CD14-positive monocyte (primary cell): ENCODE data around the gene UBE2E3. TPM values are rescaled to one million over a fixed set of nuclear protein-coding genes. Genes with fewer than 3 reads are reported as not detected.
A peak's percentile ranks its signal among the peaks of the same experiment; 100 is the strongest.
"Not testable (repeated sequence)": the region's sequence is repeated elsewhere in the genome, so short reads cannot be mapped to it uniquely, and the experiment has no call there.

Experiments
- DNase-seq, 3 donors: peaks; one replicate each; pipeline ENCODE4 v3.0.0-alpha.2; 2011 to 2022
- H2AFZ ChIP-seq: 2 replicates; pipeline ENCODE4 v1.6.0; 2012; ENCODE audit warnings: mild to moderate bottlenecking, low read depth, low read length, inconsistent platforms; ENCODE audit not compliant: insufficient read depth, poor library complexity, severe bottlenecking
- H3K27ac ChIP-seq, 2 donors: 1 replicate in 1 of 2; 2 replicates in 1 of 2; pipeline ENCODE4 v1.5.1; 2012 to 2013; ENCODE audit warnings: low read length in 2 of 2, control low read depth in 1 of 2, inconsistent platforms in 1 of 2, low read depth in 1 of 2, mild to moderate bottlenecking in 1 of 2
- H3K27me3 ChIP-seq, 2 donors: one replicate each; pipeline versions ENCODE4 v1.6.0 to v1.6.1; 2011 to 2013; ENCODE audit warnings: low read length in 2 of 2; ENCODE audit not compliant: control insufficient read depth in 2 of 2, insufficient read depth in 2 of 2
- H3K36me3 ChIP-seq, 2 donors: replicated peaks in 1 of 2; 1 replicate in 1 of 2; 2 replicates in 1 of 2; pipeline versions ENCODE4 v1.5.1 to v1.6.1; 2012 to 2013; ENCODE audit warnings: low read length in 2 of 2, control low read depth in 1 of 2, inconsistent platforms in 1 of 2, mild to moderate bottlenecking in 1 of 2; ENCODE audit not compliant: insufficient read depth in 2 of 2, control insufficient read depth in 1 of 2
- H3K4me1 ChIP-seq, 2 donors: 1 replicate in 1 of 2; 2 replicates in 1 of 2; pipeline versions ENCODE4 v1.5.1 to v1.6.1; 2012 to 2013; ENCODE audit warnings: low read length in 2 of 2, control low read depth in 1 of 2, inconsistent platforms in 1 of 2, mild to moderate bottlenecking in 1 of 2, moderate library complexity in 1 of 2; ENCODE audit not compliant: insufficient read depth in 2 of 2, control insufficient read depth in 1 of 2
- H3K4me2 ChIP-seq: replicated peaks from 2 replicates; pipeline ENCODE3; 2012; ENCODE audit warnings: low read length, moderate library complexity, mild to moderate bottlenecking; ENCODE audit not compliant: poor library complexity, severe bottlenecking; ENCODE audit errors: extremely low read depth
- H3K4me3 ChIP-seq, 3 experiments: fragments of 200-600 bp in 1 of 3; sonication (generic) in 1 of 3; replicated peaks in 1 of 3; 1 replicate in 2 of 3; 2 replicates in 1 of 3; pipeline ENCODE4 v1.5.1; 2011 to 2013; ENCODE audit warnings: low read length in 3 of 3, mild to moderate bottlenecking in 3 of 3, control low read depth in 2 of 3, low read depth in 2 of 3, inconsistent platforms in 1 of 3, moderate library complexity in 1 of 3
- H3K79me2 ChIP-seq: 2 replicates; pipeline ENCODE4 v1.6.0; 2012; ENCODE audit warnings: mild to moderate bottlenecking, control low read depth, inconsistent platforms, low read length, moderate library complexity; ENCODE audit not compliant: insufficient read depth
- H3K9ac ChIP-seq: 2 replicates; pipeline ENCODE4 v1.6.0; 2017; ENCODE audit warnings: low read length, mild to moderate bottlenecking; ENCODE audit not compliant: insufficient read depth, poor library complexity, severe bottlenecking
- H3K9me3 ChIP-seq, 2 donors: replicated peaks in 1 of 2; 1 replicate in 1 of 2; 2 replicates in 1 of 2; pipeline versions ENCODE4 v1.5.1 to v1.6.1; 2012 to 2013; ENCODE audit warnings: low read length in 2 of 2, control low read depth in 1 of 2; ENCODE audit not compliant: control insufficient read depth in 1 of 2, insufficient read depth in 1 of 2
- H4K20me1 ChIP-seq: 2 replicates; pipeline ENCODE4 v1.6.0; 2012; ENCODE audit warnings: mild to moderate bottlenecking, low read length, control low read depth, moderate library complexity; ENCODE audit not compliant: insufficient read depth
- H3K27ac Mint-ChIP-seq, 7 donors: one replicate each; pipeline ENCODE4 v1.8.0; 2020; ENCODE audit warnings: mild to moderate bottlenecking in 7 of 7, mixed read lengths in 7 of 7, moderate library complexity in 6 of 7, inconsistent platforms in 2 of 7
- H3K27me3 Mint-ChIP-seq, 3 donors: one replicate each; pipeline ENCODE4 v1.8.0; 2021 to 2022; ENCODE audit warnings: low read depth in 3 of 3, mild to moderate bottlenecking in 3 of 3, mixed read lengths in 3 of 3, moderate library complexity in 3 of 3, inconsistent platforms in 1 of 3
- H3K36me3 Mint-ChIP-seq, 2 donors: one replicate each; pipeline ENCODE4 v1.8.0; 2020; ENCODE audit warnings: mixed read lengths in 2 of 2, inconsistent platforms in 1 of 2, mild to moderate bottlenecking in 1 of 2
- H3K4me1 Mint-ChIP-seq: one replicate; pipeline ENCODE4 v1.8.0; 2020; ENCODE audit warnings: mild to moderate bottlenecking, mixed read lengths
- H3K4me3 Mint-ChIP-seq, 2 donors: one replicate each; pipeline ENCODE4 v1.8.0; 2020; ENCODE audit warnings: mild to moderate bottlenecking in 2 of 2, mixed read lengths in 2 of 2, moderate library complexity in 1 of 2
- H3K9me3 Mint-ChIP-seq, 7 donors: one replicate each; pipeline ENCODE4 v1.8.0; 2020 to 2022; ENCODE audit warnings: mixed read lengths in 7 of 7, mild to moderate bottlenecking in 6 of 7, moderate library complexity in 6 of 7, inconsistent platforms in 2 of 7
- WGBS: methylation state at CpG from one replicate; pipeline ENCODE4 v1.1.5; 2013; ENCODE audit warnings: missing lambda C conversion rate; ENCODE audit not compliant: insufficient coverage; 5-methylcytosine and 5-hydroxymethylcytosine counted together
- intact Hi-C, 2 donors: fragments of 100-400 bp; cut with micrococcal nuclease; formaldehyde crosslinking; loops; one replicate each; pipeline versions ENCODE4 v1.15.0 to v1.15.1; 2023
- polyA plus RNA-seq, 3 donors: library from polyadenylated mRNA; depleted of rRNA in 1 of 3; unstranded in 2 of 3; stranded (reverse) in 1 of 3; fragments of 300-500 nt in 2 of 3; fragments of >200 nt in 1 of 3; fragmentation: Illumina TruSeq in 2 of 3; gene quantifications; 1 replicate in 2 of 3; 2 replicates in 1 of 3; pipeline ENCODE4 v1.2.3, GENCODE V29; 2012 to 2021
- TF ChIP-seq, protein P1 (sequence below): fragments of 200-600 bp; IDR thresholded peaks from one replicate; pipeline ENCODE4 v1.8.0; 2022; ENCODE audit warnings: antibody characterized with exemption, mild to moderate bottlenecking

Gene UBE2E3
- polyA plus RNA-seq, 3 donors, result 45.9 to 67.5 (median 52.1) TPM

DNA sequence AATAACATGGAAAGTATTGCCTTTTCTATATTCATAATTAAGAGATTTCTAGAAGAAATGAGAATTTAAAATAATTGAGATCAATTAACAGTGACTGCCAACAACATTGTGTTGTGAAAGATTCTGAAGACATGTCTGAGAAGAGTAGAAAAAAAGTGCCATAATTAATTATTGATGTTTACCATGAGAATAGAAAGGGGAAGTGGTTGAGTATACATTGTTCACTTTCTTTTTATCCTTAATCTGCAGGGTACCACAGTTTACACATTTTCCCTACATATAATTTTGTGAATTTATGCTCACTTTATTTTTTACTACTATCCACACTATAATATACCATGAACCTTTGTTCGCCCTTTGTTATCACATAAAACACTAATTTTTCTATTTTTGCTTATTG is 47.1 kb upstream of the UBE2E3 start:
- no peak overlapping the region for H3K4me3 ChIP-seq
- no CpG with 5 or more reads among the region's 1 CpG for WGBS
- no peaks in the 10 kb centered on the region for H4K20me1 ChIP-seq
- no peak for DNase-seq
- H3K4me2 ChIP-seq, result no peak overlapping the region
- H3K27ac ChIP-seq, result no peak overlapping the region
- H3K36me3 Mint-ChIP-seq, result no peaks in the 10 kb centered on the region
- TF ChIP-seq, protein P1, sequence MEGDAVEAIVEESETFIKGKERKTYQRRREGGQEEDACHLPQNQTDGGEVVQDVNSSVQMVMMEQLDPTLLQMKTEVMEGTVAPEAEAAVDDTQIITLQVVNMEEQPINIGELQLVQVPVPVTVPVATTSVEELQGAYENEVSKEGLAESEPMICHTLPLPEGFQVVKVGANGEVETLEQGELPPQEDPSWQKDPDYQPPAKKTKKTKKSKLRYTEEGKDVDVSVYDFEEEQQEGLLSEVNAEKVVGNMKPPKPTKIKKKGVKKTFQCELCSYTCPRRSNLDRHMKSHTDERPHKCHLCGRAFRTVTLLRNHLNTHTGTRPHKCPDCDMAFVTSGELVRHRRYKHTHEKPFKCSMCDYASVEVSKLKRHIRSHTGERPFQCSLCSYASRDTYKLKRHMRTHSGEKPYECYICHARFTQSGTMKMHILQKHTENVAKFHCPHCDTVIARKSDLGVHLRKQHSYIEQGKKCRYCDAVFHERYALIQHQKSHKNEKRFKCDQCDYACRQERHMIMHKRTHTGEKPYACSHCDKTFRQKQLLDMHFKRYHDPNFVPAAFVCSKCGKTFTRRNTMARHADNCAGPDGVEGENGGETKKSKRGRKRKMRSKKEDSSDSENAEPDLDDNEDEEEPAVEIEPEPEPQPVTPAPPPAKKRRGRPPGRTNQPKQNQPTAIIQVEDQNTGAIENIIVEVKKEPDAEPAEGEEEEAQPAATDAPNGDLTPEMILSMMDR, result no peak
- H3K4me1 ChIP-seq, result no peaks in the 10 kb centered on the region
- no peak overlapping the region for H3K4me3 Mint-ChIP-seq
- H3K9me3 Mint-ChIP-seq, result peaks cover 0 to 5% (median 0%) of the 10 kb centered on the region in 7 donors
- no peaks in the 10 kb centered on the region for H3K27me3 Mint-ChIP-seq
- H3K4me1 Mint-ChIP-seq, result no peaks in the 10 kb centered on the region
- H3K27ac Mint-ChIP-seq, result no peak overlapping the region
- H3K36me3 ChIP-seq, result no peaks in the 10 kb centered on the region
- no peak overlapping the region for H2AFZ ChIP-seq
- H3K79me2 ChIP-seq, result no peaks in the 10 kb centered on the region
- no peaks in the 10 kb centered on the region for H3K9me3 ChIP-seq
- no peak overlapping the region for H3K9ac ChIP-seq
- H3K27me3 ChIP-seq, result no peaks in the 10 kb centered on the region
- intact Hi-C loops, result no loop called here

DNA sequence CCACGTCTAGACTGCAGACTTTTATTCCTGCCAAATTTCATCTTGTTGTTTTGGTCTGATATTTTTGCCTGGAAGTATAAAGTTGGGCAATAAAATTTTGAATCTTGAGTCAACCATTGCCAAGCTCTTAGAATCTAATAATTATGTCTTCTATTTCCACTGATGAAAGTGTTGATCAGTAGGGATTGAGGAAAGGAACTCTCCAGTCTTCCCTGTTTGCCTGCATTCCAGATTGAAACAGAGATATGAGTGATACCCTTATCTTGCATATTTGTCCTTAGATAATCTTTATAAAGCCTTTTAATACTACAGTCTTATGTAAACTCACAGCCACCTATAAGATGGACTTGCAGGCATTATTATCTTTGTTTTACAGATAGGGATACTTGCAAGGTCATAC is 45.5 kb upstream of the UBE2E3 start:
- Mint-ChIP-seq H3K27ac (no peak overlapping the region), H3K4me3 (no peak overlapping the region), H3K36me3 (no peaks in the 10 kb centered on the region), H3K9me3 (peaks cover 0 to 9% (median 3%) of the 10 kb centered on the region in 7 donors), H3K4me1 (no peaks in the 10 kb centered on the region), H3K27me3 (no peaks in the 10 kb centered on the region)
- TF ChIP-seq, protein P1, result no peak
- Histone ChIP-seq H4K20me1 (no peaks in the 10 kb centered on the region), H3K36me3 (no peaks in the 10 kb centered on the region), H3K27ac (no peak overlapping the region), H3K4me3 (no peak overlapping the region), H3K9ac (no peak overlapping the region), H2AFZ (no peak overlapping the region), H3K4me2 (no peak overlapping the region), H3K9me3 (no peaks in the 10 kb centered on the region), H3K4me1 (no peaks in the 10 kb centered on the region), H3K27me3 (no peaks in the 10 kb centered on the region), H3K79me2 (no peaks in the 10 kb centered on the region)
- no peak for DNase-seq
- no CpG with 5 or more reads among the region's 1 CpG for WGBS
- intact Hi-C loops, result no loop called here

DNA sequence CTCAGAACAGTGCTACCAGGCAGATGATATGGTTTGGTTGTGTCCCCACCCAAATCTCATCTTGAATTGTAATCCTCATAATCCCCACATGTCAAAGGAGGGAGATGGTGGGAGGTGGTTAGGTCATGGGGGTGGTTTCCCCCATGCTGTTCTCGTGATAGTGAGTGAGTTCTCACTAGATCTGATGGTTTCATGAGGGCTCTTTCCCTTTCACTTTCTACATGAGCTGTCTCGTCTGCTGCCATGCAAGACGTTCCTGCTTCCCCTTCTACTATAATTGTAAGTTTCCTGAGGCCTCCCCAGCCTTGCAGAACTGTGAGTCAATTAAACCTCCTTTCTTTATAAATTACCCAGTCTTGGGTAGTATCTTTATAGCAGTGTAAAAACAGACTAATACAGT is 42.9 kb upstream of the UBE2E3 start:
- H3K9me3 ChIP-seq, H4K20me1 ChIP-seq, intact Hi-C loops, H3K36me3 Mint-ChIP-seq, H3K4me1 ChIP-seq, H3K79me2 ChIP-seq, H3K27ac ChIP-seq, H3K4me1 Mint-ChIP-seq, H3K4me3 ChIP-seq, H3K9ac ChIP-seq, H2AFZ ChIP-seq, H3K4me2 ChIP-seq, H3K27me3 ChIP-seq, H3K27me3 Mint-ChIP-seq, H3K36me3 ChIP-seq, H3K4me3 Mint-ChIP-seq: not testable (repeated sequence)
- Mint-ChIP-seq H3K27ac (peak overlapping the region in 1 of 7 donors; percentile 23), H3K9me3 (peaks cover 0 to 10% (median 3%) of the 10 kb centered on the region in 7 donors)
- DNase-seq, result peak in 2 of 3 donors; percentile 3 to 17
- WGBS, result no CpG with 5 or more reads among the region's 3 CpGs
